Osteocyte (in vitro differentiated cells): Measurements from ENCODE around the gene NRG3. TPM values are rescaled to one million over a fixed set of nuclear protein-coding genes. Genes with fewer than 3 reads are reported as not detected.

Source experiments
- DNase-seq: peaks from one replicate; pipeline ENCODE4 v3.0.0; 2021; ENCODE audit warnings: mixed read lengths; ENCODE audit not compliant: unreplicated experiment; ENCODE audit errors: extremely low spot score
- H3K27ac Mint-ChIP-seq: one replicate; pipeline ENCODE4 v1.8.0; 2021; ENCODE audit warnings: mild to moderate bottlenecking, mixed read lengths; ENCODE audit not compliant: unreplicated experiment
- H3K27me3 Mint-ChIP-seq: one replicate; pipeline ENCODE4 v1.8.0; 2021; ENCODE audit warnings: mixed read lengths; ENCODE audit not compliant: unreplicated experiment
- H3K36me3 Mint-ChIP-seq: one replicate; pipeline ENCODE4 v1.8.0; 2021; ENCODE audit warnings: mixed read lengths; ENCODE audit not compliant: unreplicated experiment
- H3K4me1 Mint-ChIP-seq: one replicate; pipeline ENCODE4 v1.8.0; 2021; ENCODE audit warnings: mixed read lengths; ENCODE audit not compliant: unreplicated experiment
- H3K4me3 Mint-ChIP-seq: one replicate; pipeline ENCODE4 v1.8.0; 2021; ENCODE audit warnings: mild to moderate bottlenecking, moderate library complexity, mixed read lengths; ENCODE audit not compliant: unreplicated experiment
- H3K9me3 Mint-ChIP-seq: one replicate; pipeline ENCODE4 v1.8.0; 2021; ENCODE audit warnings: mixed read lengths; ENCODE audit not compliant: unreplicated experiment
- total RNA-seq: library from RNA; stranded (reverse); gene quantifications from 2 replicates; pipeline ENCODE4 v1.2.1, GENCODE V29; 2021
- TF ChIP-seq, protein P1 (sequence below): fragments of 200-600 bp; sonication (generic); IDR thresholded peaks from 2 replicates; pipeline ENCODE4 v1.5.0; 2021; ENCODE audit warnings: antibody characterized with exemption, mild to moderate bottlenecking, moderate library complexity

Gene NRG3
- total RNA-seq, 1 donor from 2014 or later = not detected

DNA sequence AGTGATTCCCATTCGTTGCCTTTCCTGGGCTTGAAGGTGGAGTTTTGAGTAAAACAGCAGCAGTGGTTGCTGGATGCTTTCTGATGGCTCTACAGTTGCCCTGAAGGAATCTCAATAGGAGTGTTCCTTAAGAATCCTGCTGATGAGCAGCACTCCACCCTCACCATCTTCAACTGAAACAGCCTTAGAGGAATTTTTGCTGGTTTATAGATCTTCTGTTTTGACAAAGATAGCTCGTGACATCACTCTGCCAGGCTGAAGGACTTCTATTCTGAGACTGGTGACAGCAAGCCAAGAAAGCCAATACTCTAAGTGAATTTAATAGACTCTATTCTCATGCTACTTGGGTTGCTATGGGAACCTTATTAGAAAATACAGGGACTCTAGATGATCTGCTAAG lies 1014.7 kb downstream of the NRG3 start:
- H3K36me3 Mint-ChIP-seq = no peaks in the 10 kb centered on the region
- H3K4me3 Mint-ChIP-seq = no peak overlapping the region
- H3K27me3 Mint-ChIP-seq = peaks cover 5% of the 10 kb centered on the region
- H3K27ac Mint-ChIP-seq = no peak overlapping the region
- no peaks in the 10 kb centered on the region for H3K9me3 Mint-ChIP-seq
- H3K4me1 Mint-ChIP-seq = no peaks in the 10 kb centered on the region
- TF ChIP-seq, protein P1, sequence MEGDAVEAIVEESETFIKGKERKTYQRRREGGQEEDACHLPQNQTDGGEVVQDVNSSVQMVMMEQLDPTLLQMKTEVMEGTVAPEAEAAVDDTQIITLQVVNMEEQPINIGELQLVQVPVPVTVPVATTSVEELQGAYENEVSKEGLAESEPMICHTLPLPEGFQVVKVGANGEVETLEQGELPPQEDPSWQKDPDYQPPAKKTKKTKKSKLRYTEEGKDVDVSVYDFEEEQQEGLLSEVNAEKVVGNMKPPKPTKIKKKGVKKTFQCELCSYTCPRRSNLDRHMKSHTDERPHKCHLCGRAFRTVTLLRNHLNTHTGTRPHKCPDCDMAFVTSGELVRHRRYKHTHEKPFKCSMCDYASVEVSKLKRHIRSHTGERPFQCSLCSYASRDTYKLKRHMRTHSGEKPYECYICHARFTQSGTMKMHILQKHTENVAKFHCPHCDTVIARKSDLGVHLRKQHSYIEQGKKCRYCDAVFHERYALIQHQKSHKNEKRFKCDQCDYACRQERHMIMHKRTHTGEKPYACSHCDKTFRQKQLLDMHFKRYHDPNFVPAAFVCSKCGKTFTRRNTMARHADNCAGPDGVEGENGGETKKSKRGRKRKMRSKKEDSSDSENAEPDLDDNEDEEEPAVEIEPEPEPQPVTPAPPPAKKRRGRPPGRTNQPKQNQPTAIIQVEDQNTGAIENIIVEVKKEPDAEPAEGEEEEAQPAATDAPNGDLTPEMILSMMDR = no peak
- DNase-seq = no peak

DNA sequence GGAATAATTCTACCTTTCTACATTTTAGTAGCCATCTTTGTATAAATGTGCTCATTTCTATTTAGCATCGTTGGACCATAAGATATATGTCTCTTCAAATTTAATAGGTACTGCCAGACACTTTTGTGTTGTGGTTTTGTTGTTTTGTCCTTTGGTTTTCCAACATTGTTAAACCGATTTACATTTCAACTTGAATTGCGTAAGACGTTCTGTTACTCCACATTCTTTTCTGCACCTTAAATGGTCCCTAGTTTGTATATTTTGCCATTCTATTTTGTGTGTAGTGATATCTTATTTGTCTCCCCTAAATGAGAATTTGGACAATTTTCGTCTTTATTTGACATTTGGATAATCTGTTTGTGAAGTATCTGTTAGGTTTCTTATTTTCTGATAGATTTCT lies 1015.6 kb downstream of the NRG3 start:
- H3K27ac Mint-ChIP-seq = no peak overlapping the region
- no peak overlapping the region for H3K4me3 Mint-ChIP-seq
- DNase-seq = no peak
- no peaks in the 10 kb centered on the region for H3K36me3 Mint-ChIP-seq
- no peaks in the 10 kb centered on the region for H3K9me3 Mint-ChIP-seq
- TF ChIP-seq, protein P1 = no peak
- no peaks in the 10 kb centered on the region for H3K4me1 Mint-ChIP-seq
- H3K27me3 Mint-ChIP-seq = peaks cover 5% of the 10 kb centered on the region

DNA sequence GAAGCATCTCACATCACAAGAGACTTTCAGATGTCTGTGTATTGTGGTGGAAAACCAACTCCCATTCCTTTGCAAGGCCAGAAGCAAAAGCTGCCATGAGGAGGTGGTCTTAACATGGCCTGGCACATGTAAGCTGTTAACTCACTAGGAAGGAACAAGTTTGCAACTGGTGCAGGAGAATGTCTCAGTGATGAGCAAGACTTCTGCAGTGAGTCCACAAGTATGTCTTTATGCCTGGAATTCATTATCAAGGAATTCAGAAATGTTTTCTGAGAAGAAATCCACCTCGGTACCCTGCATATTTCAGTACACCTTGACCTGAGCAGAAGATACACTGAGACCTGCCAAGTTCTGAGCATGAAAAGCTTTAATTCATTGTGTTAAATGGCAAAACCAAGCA lies 1033.1 kb downstream of the NRG3 start:
- Mint-ChIP-seq H3K4me1 (no peaks in the 10 kb centered on the region), H3K36me3 (no peaks in the 10 kb centered on the region), H3K9me3 (no peaks in the 10 kb centered on the region), H3K27me3 (peaks cover 2% of the 10 kb centered on the region), H3K27ac (no peak overlapping the region), H3K4me3 (no peak overlapping the region)
- TF ChIP-seq, protein P1 = no peak
- DNase-seq = no peak

DNA sequence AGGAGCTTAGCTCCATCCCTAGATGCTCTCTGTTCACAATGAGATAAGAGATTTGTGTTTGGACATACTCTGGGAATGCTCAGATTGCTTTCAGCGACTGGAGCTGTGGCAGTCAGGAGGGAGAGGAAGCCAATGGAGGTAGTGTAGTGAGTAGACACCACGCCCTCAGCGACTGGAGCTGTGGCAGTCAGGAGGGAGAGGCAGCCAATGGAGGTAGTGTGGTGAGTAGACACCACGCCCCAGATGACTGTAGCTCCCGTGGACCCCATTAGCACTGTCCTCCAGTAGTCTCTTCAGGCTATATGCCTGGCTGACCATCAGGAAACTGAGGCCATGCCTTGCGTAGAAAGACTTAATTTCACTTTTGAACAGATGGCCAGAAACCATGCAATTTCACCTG lies 1033.8 kb downstream of the NRG3 start:
- Mint-ChIP-seq H3K9me3 (peaks cover under 1% of the 10 kb centered on the region), H3K27me3 (peaks cover 2% of the 10 kb centered on the region), H3K4me1 (no peaks in the 10 kb centered on the region), H3K36me3 (no peaks in the 10 kb centered on the region), H3K4me3 (no peak overlapping the region), H3K27ac (no peak overlapping the region)
- DNase-seq = no peak
- TF ChIP-seq, protein P1 = no peak

DNA sequence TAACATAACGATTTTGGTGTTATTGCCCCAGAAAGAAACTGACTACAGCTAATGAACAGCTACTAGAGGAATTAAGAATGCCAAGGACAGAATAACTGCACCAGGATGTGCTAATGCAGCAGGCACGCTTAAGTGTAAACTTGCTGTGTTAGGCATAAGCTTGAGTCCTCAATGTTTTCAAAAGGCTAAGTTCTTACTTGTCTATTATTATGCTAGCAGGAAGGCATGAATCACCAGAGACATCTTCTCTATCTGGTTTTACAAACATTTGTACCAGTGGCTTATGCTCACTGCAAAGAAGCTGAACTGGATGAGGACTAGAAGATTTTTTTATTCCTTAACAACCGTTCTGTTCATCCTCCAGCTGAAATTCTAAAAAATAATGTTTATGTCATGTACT lies 1035.3 kb downstream of the NRG3 start:
- no peaks in the 10 kb centered on the region for H3K4me1 Mint-ChIP-seq
- peaks cover 5% of the 10 kb centered on the region for H3K9me3 Mint-ChIP-seq
- peaks cover 2% of the 10 kb centered on the region for H3K27me3 Mint-ChIP-seq
- no peak overlapping the region for H3K27ac Mint-ChIP-seq
- no peaks in the 10 kb centered on the region for H3K36me3 Mint-ChIP-seq
- no peak for DNase-seq
- no peak overlapping the region for H3K4me3 Mint-ChIP-seq
- TF ChIP-seq, protein P1 = no peak
